GM19438 (cell line): ENCODE results near the gene CIAO3.

ENCODE experiments used
- ATAC-seq: cut with Tn5 transposase; IDR thresholded peaks from one replicate; pipeline ENCODE4 v1.9.1; 2021; ENCODE audit warnings: low read depth; ENCODE audit not compliant: unreplicated experiment

CIAO3 gene

DNA sequence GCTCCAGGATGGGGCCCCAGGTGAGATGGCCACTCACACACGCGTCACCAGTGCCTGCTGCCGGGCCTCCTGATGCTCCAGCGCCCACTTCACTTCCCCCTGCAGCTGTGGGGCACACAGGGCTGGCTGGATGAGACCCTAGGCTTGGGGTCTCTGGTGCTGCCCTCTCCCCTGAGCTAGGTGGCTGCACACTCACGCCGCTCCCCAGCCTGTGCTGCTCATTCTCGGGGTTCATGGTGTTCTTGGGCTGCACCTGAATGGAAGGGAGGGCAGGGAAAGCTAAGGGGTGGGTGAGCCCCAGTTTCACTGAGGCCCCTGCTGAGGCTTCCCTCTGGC lies 15.8 kb downstream of the CIAO3 start:
- ATAC-seq, result no peak

DNA sequence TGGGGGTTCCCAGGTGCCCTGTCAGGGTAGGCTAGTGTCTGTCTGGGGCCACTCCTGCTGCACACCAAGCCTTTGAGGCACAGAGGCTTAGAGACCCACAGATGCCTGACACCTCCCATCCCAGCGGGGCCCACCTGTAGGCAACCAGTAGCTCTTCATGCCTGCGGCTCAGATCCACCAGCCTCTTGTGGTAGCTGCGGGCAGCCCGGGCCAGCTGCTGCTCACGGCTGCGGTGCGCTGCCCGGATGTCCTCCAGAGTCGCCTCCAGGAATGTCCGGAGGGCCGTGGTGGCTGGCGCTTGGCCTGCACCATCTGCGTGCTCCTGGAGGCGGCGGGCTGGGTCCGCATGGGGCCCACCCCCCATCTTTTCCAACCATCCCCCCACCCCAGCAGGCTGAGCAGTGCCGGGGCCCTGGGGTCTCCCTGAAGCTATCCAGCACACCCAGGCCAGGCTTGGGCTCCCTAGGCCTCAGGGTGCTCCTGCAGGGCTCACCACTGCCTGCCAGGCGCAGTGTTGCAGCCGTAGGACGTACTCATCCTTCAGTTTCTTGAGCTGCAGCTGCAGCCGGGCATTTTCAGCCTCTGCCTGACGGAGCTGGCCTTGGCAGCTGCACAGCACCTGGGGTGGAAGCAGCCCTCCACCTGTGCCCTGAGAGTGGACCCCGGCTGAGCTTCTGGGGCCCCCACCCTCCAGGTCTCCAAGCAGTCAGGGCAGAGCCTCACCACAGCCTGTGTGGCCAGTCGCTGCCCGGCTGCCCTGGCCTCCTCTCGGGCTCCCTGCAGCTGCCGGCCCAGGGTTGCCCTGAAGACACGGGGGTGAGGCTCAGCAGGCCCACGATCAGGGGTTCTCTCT lies 16.4 kb downstream of the CIAO3 start:
- no peak for ATAC-seq

DNA sequence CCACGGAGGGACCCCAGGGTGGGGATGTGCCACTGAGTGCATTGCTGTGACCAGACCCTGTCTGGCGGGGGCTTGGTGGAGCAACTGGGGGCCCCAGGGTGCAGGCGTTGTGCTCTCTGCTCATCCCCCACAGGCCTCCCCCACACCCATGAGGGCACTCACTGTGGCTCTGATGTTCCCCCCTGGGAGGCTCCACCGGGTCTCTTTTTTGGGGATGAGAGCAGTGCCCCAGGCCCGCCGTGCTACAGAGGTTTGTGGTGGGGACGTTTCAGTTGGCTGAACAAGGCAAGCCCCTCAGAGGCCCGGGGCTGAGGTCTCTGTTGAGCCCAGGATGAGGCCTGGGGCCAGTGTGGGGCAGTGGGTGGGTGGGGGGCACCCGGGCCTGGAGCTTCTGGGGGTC lies 17.1 kb downstream of the CIAO3 start:
- ATAC-seq, result no peak

DNA sequence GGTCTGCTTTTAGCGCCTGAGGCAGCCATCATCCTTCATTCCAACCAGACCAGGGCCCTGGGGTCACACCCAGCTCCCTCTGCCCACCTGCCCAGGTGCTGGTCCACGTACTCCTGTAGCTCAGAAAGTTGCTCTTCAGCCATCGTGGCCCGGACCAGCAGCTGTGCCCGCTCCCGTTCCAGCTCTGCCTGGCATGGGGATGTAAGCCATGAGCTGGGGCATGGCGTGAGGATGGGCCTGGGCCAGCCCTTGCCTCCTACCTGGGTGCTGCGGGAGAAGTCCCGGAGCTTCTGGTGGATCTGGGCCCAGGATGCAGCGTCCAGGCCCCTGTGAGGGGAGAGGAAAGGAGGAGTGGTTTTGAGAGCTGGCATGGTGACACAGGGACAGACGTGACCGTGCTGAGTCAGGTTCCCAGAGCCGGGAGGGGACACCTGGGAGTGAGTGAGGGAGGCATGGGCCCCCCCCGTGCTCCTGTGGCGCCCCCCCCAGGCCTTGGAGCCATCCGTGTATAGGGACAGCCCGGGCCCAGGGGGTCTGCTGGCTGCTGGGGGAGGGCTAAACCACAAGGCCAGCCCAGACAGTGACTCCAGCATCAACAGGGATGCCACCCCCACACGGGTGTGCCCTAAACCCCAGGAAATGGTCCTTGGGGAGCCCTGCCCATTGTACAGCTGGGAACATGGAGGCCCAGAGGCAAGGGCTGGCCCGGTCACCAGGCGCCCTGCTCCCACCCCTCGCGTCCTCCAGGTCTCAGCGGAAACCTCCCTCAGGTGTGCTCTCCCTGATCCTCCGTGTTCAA lies 17.8 kb downstream of the CIAO3 start:
- no peak for ATAC-seq

DNA sequence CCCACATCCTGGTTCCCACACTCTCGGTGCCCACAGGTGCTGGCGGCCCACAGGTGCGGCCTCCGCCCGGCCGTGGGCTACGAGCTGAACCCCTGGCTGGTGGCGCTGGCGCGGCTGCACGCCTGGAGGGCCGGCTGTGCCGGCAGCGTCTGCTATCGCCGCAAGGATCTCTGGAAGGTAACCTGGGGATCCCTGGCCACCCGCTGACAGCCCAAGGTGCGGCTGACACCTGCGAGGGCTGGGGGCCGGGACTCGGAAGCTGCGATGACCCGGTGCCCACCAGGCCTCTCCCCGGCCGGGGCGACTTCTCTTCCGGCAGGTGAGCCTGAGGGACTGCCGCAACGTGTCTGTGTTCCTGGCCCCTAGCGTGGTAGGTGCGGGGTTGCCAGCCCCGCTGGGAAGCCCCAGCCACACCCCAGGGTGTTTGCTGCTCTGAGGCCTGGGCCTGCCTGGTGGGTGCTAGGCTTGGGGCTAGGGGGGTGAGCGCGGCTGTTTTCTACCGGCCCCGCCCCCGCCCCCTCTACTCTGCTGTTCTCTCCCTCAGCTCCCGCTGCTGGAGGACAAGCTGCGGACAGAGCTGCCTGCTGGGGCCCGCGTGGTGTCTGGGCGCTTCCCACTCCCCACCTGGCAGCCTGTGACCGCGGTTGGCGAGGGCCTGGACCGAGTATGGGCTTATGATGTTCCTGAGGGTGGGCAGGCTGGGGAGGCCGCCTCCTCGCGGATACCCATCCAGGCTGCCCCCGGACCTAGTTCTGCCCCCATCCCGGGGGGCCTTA lies 18.8 kb downstream of the CIAO3 start:
- no peak for ATAC-seq

DNA sequence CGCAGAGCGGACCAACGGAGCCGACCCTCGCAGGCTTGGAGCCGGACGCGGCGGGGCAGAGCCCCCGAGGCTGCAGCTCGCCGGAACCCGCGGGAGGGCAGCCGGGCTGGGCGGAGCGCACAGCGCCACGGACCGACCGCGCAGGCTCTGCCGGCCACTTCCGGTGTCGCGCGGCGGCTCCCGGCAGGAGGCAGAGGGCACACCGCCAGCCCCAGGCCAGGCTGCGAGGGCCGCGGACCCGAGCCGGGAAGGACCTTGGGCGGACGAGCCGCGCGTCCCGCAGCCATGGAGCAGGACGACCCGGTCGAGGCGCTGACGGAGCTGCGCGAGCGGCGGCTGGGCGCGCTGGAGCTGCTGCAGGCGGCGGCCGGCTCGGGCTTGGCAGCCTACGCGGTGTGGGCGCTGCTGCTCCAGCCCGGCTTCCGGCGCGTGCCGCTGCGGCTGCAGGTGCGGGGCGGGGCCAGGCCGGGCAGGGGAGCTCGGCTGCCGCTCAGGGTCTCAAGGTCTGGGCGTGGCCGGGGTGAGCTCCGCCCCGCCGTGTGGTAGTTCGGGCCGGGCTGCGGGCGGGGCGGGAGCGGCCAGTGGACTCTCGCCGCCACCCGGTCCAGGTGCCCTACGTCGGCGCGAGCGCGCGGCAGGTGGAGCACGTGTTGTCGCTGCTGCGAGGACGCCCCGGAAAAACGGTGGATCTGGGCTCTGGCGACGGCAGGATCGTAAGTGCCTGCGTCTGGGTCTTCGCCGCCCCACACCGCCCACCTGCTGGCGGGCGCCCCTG lies 19.6 kb downstream of the CIAO3 start, which contains the start of gene ANTKMT:
ANTKMT (plus strand) TSS at position 157 of the 775 bp plus-strand sequence; CDS start at position 286, 129 bp downstream.
- peak; percentile 64 for ATAC-seq

DNA sequence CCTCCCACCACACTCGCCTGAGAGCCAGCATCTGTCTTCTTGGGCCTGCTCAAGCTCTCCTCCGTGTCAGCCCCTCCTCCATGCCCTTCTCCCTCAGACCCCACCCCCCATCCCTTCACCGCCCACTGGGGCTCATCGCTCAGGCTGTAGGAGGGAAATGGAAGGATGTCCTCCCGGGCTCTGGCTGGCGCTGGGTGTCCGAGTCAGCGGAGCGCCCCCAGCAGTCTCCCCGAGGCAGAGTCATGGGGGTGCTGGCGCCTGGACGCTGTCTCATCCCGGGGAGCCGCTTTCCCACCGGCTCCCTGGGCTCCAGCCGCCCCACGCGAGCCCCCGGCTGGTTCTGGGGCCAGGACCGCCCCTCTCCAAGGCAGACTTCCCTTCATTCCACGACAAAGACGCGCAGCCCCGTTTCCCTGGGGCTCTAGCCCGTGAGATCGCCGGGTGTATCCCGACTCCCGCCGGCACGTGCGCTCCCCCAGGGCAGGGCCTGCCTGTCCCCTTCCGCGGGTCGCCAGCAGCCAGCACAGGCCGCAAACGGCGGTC lies 20.3 kb downstream of the CIAO3 start:
- ATAC-seq, result peak; percentile 28

DNA sequence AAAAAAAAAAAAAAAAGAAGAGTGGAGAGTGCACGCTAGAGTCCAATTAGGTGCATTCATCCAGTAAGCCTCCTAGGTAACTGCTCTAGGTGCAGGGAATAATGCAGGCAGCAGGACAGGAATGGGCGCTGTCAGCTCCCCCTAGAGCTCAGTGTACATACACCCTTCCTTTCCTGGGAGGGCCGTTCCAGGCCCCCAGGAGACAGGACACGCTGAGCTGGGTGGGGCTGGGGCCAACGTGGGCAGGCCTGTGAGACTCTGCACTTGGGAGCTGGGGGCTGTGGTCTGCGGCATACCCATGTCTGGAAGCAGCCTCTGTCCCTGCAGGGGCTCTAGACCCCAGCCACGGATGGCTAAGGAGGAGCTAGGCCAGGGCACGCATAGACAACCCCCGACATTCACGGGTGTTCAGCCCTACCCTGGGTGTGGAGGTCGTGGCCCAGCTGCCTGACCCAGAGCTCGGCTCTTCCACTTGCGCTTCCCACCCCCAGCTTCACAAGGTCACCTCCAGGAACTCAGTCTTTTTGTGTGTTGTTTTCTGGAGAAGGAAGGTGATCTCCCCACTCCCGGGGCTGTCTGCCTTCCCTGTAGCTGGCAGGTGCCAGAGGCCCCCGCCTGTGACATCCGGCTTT lies 20.9 kb downstream of the CIAO3 start:
- peak; percentile 2 for ATAC-seq

DNA sequence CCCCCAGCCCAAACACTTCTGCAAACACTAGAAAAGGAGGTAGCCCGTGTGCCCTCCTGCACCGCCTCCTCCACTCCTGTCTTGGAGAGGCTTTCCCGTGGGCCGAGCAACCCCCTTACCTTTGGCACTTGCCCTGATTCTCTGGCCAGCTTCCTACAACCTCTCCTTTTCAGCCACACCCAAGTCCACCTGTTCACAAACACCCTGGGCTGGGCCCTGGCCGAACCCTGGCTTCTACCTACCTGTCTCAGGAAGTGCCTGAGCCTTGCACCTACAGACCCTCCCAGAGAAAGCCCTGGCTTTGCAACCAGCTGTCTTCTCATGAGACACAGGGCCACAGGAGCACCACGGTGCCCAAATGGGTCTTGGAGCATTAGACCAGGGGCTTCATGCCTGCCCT lies 21.9 kb downstream of the CIAO3 start:
- no peak for ATAC-seq

DNA sequence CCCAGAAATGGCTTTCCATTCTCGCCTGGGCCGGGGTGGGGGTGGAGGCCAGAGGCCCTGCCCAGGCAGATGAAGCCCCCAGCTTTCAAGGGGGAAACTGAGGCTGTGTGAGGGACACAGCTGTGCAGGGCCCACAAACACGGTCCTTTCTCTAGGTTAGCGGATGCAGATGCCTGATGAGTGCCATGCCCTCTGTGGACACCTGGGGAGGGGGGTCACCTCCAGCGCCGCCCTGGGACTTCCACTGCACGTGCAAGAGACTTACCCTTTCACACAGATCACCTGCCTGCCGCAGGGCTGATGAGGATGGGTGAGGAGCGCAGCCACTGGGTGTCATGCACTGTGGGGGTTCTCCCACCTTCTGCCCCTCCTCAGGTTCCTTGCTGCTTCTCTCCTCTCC lies 22.4 kb downstream of the CIAO3 start:
- no peak for ATAC-seq

DNA sequence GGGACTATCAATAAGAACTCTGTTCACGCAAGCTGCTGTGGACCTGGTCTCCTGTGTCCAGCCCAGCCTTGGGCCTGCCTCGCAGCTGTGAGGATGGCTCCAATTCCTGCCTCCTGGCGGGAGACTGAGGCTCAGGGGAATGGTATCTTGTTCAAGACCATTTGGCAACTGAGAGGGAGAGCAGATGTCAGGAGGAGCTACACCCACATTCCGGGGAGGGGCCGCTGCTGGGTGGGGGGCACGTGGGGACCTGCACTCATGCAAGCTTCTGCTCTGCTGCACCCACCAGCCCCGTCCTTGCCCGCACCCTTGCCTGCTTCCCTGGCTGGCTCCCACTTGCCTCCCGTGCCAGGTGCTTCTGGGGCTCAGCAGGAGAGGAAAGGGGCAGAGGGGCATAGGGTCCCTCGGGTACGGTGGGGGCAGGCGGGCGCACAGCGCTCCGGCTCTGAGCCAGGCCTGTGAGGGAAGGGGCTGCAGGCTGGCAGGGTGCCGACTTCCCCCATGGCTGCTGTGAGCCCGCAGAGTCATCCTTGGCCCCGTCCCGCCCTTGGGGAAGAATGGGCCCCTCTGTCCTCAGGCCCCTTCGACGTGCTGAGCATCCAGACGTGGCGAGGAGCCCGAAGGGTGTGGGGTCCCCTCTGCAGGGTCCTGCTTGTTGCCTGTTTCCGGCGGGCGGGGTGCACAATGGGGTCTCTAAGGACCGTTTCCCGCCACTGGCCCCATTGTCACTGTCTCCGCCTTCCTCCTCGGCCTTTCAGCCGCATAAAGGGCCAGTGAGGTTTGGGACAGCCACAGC lies 23.1 kb downstream of the CIAO3 start:
- ATAC-seq, result no peak

DNA sequence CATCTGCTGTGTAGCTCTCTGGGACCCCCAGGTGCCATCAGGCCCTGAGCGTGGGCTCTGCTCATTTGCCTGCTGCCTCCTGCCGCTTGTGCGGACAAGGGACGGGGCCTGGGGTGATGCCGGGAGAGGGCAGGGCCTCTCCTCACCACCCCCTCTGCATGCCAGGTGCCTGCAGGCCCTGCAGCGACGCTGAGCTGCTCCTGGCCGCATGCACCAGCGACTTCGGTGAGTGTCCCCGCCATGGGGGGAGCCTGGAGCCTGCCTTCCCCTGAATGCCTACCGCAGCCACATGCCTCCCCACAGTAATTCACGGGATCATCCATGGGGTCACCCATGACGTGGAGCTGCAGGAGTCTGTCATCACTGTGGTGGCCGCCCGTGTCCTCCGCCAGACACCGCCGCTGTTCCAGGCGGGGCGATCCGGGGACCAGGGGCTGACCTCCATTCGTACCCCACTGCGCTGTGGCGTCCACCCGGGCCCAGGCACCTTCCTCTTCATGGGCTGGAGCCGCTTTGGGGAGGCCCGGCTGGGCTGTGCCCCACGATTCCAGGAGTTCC lies 23.9 kb downstream of the CIAO3 start:
- ATAC-seq, result no peak

DNA sequence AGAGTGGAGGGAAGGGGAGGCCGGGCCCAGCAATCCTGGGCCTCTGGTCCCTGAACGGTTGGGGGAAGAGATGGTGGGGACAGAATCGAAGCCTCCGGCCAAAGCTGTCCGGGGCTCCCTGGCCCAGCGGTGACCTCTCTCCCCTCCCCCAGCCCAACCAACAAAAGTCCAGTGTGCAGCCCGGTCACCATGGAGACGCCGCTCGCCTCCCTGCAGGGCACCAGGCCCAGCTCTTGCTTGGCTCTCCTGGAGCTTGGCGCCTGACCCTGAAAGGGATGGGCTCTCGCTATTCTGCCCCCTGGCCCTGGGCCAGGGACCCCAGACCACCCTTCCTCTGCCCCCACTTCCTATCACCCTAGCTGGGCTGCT lies 24.6 kb downstream of the CIAO3 start:
- no peak for ATAC-seq

DNA sequence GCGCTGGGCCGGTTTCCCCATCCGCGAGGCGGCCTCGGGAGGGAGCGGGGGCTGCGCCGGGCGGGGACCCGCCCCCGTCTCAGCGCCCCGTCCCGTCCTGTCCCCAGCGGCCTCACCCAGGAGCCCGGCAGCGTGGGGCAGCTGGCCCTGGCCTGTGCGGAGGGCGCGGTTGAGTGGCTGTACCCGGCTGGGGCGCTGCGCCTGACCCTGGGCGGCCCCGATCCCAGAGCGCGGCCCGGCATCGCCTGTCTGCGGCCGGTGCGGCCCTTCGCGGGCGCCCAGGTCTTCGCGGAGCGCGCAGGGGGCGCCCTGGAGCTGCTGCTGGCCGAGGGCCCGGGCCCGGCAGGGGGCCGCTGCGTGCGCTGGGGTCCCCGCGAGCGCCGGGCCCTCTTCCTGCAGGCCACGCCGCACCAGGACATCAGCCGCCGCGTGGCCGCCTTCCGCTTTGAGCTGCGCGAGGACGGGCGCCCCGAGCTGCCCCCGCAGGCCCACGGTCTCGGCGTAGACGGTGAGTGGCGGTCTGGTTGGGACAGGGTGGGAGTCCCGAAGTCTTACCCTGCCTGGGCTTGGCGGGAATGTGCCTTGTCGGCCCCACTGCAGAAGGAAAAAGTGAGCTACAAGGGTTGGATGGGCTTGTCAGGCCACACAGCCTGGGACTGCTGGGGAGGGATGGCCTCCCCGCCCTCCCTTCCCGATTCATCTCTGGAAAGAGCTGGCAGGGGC lies 25.2 kb downstream of the CIAO3 start:
- ATAC-seq, result no peak

DNA sequence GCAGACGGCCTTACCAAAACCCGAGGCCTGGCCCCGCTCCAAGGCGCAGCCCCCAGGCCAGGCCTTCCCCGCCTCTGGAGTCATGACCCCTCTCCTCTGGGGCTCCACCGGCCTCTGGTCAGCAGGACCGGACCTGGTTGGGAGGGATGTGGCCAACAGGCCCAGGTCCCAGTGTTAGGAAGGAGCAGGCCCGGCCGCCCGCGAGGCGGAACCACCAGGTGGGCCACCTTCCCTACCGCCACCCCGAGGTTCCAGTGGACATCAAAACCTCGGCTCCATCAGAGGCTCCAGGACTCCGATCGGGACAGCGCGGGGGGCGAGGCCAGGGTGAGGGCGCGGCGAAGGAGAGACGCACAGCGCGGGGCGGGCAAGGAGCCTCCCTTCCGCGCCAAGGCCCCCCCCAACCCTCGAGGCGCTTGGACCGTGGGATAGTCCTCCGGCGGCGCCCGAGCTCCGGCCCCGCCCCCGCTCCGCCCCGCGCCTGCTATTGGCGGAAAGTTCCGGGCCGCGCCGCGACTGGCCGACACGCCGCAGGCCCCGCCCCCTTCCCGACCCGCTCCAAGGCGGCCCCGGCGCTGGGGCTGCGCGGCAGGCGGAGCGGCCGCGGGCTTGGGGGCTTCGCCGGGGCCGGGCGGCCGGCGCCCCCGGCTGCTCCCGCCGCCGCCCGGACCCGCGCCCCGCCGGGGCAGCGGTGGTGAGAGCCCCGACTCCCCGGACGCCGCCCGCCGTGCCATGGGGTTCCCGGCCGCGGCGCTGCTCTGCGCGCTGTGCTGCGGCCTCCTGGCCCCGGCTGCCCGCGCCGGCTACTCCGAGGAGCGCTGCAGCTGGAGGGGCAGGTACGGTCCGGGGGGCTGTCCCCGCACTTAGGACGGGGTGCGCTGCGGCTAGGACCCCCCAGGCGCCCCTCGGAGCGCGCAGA lies 26.0 kb downstream of the CIAO3 start, which contains the start of gene METRN:
METRN (plus strand) TSS at position 561 of the 919 bp plus-strand sequence; CDS start at position 733, 172 bp downstream.
- peak; percentile 64 for ATAC-seq

DNA sequence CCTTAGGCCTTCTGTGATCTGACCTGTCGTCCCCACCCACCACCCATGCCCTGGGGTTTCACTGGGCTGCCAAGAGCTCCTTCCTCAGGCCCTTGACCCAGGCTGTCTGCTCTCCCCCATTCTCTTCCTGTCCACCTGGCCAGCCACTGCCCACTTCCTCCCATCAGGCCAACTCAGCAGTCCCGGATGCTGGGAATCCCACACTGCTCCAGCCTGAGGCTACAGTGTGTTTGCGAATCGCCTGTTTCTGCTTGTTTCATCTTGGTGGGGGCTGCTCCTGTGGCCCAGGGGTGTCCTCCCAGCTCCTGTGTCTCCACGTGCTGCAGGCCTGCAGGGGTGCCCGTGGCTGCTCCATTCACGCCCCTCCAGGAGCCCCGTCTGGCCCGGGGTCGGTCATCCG lies 26.7 kb downstream of the CIAO3 start:
- ATAC-seq, result no peak
